Smooth muscle cell of the brain vasculature (primary cell): ENCODE data around the gene DEFB129.
"Not testable (repeated sequence)": the region's sequence is repeated elsewhere in the genome, so short reads cannot be mapped to it uniquely, and the experiment has no call there.

Source experiments
- DNase-seq: peaks from one replicate; pipeline ENCODE4 v3.0.0-alpha.2; 2012; ENCODE audit warnings: low read depth, low spot score

Gene DEFB129

GRCh38 chr20:253447-253846 lies 26.4 kb downstream of the DEFB129 start:
- not testable (repeated sequence) for DNase-seq

GRCh38 chr20:257419-257818 lies 30.4 kb downstream of the DEFB129 start, which contains the start of gene DEFB132:
DEFB132 (plus strand) TSS chr20:257724; CDS start chr20:257779, 55 bp downstream.
- DNase-seq: no peak

- DNase-seq: no peak
Observed at GRCh38 chr20:258269-258858, 31.3 kb downstream of the DEFB129 start.

- DNase-seq: no peak
Observed at GRCh38 chr20:258963-259362, 31.9 kb downstream of the DEFB129 start.

GRCh38 chr20:259981-260380 lies 32.9 kb downstream of the DEFB129 start:
- no peak for DNase-seq

GRCh38 chr20:263701-264100 lies 36.6 kb downstream of the DEFB129 start:
- no peak for DNase-seq

- DNase-seq: peak; percentile 36
Observed at GRCh38 chr20:266596-267562, 39.8 kb downstream of the DEFB129 start.

GRCh38 chr20:270517-270916 lies 43.5 kb downstream of the DEFB129 start:
- DNase-seq: no peak

GRCh38 chr20:271069-271468 lies 44.0 kb downstream of the DEFB129 start:
- no peak for DNase-seq

GRCh38 chr20:271528-271927 lies 44.5 kb downstream of the DEFB129 start:
- DNase-seq: no peak

- no peak for DNase-seq
Observed at GRCh38 chr20:272718-273117, 45.7 kb downstream of the DEFB129 start.

GRCh38 chr20:273884-274283 lies 46.8 kb downstream of the DEFB129 start:
- no peak for DNase-seq

- DNase-seq: no peak
Observed at GRCh38 chr20:275791-276190, 48.7 kb downstream of the DEFB129 start.

GRCh38 chr20:276620-277495 lies 49.8 kb downstream of the DEFB129 start:
- DNase-seq: no peak

GRCh38 chr20:277496-277781 lies 50.4 kb downstream of the DEFB129 start:
- no peak for DNase-seq

- DNase-seq: no peak
Observed at GRCh38 chr20:278181-278580, 51.1 kb downstream of the DEFB129 start.

- no peak for DNase-seq
Observed at GRCh38 chr20:278607-279571, 51.8 kb downstream of the DEFB129 start.
